Activated CD8-positive, alpha-beta memory T cell treated with anti-CD3 and anti-CD28 coated beads for 1 hour (primary cell): ENCODE data around the gene MRTFA.

Experiments
- DNase-seq, 2 donors: peaks; one replicate each; pipeline ENCODE4 v3.0.0-alpha.2; 2020; ENCODE audit warnings: low read depth in 1 of 2; ENCODE audit errors: extremely low read depth in 1 of 2

Gene MRTFA

DNA sequence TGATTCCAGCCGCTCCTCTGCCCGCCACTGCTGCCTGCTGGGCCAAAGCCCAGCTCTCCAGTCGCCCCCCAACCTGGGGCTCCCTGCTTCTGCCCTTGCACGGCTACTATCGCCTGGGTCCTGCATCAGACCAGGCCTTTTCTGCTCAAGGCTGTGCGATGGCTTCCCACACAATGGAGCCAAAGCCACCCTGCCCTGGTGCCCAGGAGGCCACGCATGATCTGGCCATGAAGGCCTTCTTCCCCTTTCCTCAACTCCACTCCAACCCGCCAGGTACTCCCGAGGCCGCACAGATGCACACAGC, 220.3 kb downstream of the MRTFA start:
- DNase-seq = no peak

DNA sequence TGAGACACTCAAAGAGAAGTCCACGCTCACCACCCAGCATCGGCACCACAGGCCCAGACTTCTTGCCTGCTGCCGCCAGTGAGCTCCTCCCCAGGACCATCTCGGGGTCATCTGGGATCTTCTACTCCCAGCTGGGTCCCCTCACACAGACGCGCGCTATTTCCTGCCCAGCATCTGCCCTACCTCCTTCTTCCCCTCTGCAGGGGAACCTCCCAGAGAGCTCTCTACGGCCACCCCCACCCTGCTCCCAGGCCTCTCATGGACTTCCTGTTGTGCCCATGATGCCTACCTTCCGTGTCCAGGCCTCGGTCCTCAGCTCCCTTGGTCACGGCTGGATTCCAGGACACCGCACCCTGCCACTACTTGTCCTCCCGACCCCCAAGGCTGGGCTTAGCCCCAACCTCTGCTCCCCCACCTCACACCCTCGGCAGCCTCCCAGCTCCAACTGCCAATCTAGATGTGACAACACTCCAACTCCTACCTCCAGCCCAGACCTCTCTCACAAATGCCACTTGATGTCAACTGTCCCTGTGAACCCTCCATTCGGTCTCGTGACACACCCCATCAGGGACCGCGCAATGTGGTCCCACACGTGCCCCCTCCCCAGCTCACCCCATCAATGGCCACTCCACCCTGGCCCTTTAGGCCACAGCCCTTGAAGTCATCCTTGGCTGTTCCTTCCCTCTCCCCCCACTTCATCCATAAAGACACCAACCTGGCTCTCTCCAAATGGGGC, 220.8 kb downstream of the MRTFA start:
- DNase-seq = no peak

DNA sequence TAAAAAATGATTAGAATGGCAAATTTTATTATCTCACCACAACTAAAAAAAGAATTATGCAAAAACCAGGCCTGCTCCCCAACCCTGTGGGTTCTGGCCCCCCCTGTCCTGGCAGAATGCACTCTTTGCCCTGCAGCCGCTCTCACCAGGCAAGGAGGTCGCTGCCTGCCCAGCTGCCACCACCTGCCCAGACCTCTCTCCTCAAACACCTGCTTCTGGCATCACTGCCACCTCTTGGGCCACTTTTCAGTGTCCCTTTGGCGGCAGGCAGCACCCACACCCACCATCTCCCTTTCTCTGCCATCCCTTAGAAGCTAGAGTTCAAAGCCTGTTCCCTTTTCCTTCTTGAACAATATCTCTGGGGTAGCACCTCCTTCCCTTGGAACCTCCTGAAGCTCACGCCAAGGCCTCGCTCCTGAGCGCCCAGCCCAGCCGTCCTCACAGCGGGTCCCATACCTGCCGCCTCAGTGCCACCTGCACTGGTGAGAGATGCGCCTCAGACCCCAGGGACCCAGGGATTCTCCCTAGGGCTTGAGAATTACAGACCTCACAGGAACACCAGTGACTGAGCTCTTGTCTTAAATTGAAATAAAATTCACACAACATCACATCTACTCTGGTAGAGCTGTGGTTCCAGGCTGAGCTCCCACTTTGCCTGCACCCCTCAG, 221.5 kb downstream of the MRTFA start:
- DNase-seq = no peak

DNA sequence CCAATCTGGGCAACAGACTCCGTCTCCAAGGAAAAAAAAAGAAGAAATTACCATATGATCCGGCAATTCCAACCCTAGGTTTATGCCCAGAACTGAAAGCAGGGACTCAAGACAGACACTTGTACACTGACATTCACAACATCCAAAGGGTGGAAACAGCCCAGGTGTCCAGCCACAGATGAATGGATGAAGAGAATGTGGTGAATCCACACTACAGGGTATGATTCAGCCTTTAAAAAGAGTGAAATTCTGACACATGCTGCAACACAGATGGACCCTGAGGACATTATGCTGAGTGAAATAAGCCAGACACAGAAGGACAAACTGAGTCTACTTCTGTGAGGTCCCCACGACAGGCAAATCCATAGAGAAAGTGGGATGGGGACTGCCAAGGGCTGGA, 222.2 kb downstream of the MRTFA start:
- DNase-seq = no peak

DNA sequence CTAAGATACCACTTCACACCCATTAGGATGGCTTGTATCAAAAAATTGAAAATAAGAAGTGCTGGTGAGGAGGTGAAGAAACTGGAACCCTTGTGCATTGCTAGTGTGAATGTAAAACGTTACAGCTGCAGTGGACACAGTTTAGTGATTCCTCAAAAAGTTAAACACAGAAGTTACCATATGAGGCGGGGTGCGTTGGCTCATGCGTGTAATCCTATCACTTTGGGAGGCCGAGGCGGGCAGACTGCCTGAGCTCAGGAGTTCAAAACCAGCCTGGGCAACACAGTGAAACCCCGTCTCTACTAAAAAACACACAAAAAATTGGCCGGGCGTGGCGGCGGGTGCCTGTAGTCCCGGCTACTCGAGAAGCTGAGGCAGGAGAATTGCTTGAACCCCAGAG, 222.6 kb downstream of the MRTFA start:
- DNase-seq = no peak

DNA sequence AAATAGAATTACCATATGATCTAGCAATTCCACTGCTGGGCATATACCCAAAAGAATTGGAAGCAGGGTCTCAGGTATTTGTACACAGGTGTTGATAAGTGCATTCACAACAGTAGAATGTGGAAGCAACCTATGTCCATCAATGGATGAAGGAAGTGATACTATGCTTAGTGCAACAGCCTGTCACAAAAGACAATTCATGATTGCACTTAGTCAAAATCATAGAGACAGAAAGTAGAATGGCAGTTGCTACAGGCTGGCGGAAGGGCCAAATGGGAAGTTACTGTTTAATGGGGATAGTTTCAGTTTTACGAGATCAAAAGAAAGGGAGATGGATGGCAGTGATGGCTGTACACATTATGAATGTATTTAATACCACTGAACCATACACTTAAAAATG, 224.1 kb downstream of the MRTFA start:
- no peak for DNase-seq

DNA sequence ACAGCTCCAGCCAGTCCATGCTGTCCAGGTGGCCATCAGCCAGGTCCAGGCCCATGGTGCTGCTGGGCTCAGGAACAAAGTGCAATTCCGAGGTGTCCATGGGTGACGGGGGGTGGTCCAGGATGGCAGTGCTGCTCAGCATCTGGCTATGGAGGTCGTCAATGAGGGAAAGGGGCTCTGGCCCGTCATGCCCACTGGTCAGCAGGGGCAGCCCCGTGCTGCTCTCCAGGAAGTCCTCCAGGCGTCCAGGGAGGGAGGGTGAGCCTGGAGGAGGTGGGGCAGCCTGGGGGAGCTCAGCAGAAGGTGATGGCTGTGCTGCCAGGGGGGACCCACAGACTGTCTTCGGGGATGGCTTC, 225.0 kb downstream of the MRTFA start:
- no peak for DNase-seq

DNA sequence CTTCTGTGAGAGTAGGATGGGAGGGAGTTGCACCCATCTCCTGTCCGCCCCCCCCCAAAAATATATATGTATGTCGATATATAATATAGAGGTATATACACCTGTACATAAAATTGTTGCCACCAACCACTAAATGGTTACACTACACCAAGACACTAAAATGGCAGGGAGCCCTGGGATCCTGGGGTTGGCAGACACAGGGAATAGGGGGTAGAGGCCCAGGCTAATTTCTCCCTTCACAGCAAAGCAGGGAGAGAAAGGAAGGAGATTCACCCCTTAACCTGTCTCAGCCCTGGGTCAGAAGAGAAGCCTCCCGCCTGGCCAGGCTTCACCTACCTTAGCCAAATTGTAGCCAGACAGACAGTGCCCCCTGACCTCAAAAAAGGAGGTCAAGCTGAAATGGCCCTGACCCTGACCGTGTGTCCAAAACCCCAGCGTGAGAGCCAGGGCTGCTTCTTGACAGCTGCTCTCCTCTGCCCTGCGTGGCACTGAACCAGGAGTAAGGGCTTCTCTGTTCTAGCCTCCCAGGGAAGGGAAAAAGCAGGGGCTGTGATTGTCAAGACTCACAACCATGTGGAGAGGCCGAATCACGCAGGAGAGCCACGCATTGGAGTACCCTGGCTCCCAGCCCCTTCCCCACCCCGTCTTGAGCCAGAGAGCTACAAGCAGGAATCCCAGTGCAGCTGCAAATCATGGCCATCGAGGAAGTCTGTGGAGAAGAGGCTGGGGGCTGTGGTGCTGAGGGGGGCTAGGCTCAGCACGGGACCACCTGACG, 225.6 kb downstream of the MRTFA start:
- no peak for DNase-seq

DNA sequence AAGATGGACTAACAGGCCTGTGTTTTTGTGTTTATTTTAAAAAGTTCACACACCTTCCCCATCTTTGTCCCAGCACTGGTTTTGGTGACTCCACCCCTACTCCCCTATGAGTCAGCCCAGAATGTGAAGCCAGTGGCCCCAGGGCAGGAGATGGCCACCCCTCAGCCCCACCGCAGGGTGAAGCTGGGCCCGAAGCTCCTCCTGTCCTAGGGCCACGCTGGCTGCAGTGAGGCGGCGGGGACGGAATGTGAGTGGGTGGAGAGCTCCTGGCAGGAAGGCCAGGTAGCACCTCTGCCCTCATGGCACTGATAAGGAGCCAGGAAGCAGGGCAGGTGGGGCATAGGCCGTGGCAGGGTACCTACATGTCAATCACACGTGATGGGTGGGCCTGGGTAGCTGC, 226.2 kb downstream of the MRTFA start:
- DNase-seq = no peak

DNA sequence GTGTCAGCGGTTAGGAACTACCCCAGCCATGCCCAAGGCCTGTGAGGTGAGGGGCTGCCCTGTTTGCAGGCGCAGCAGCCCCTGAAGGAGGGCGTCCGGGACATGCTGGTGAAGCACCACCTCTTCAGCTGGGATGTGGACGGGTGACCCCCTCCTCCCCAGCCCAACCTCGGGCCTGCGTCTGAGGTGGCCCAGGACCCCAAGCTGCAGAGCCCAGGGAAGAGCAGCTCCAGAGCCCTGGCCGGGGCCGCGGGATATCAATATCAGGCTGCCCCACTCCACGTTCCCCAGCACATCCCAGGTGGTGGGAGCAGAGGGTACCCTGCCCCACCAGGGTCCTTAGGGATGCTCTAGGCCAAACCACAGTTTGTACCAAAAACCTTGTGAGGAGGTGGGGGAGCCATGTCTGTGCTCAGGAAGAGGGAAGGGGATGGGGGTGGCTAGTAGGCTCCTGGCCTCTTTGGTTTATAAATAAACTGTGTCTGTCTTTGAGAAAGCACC, 226.9 kb downstream of the MRTFA start:
- no peak for DNase-seq

DNA sequence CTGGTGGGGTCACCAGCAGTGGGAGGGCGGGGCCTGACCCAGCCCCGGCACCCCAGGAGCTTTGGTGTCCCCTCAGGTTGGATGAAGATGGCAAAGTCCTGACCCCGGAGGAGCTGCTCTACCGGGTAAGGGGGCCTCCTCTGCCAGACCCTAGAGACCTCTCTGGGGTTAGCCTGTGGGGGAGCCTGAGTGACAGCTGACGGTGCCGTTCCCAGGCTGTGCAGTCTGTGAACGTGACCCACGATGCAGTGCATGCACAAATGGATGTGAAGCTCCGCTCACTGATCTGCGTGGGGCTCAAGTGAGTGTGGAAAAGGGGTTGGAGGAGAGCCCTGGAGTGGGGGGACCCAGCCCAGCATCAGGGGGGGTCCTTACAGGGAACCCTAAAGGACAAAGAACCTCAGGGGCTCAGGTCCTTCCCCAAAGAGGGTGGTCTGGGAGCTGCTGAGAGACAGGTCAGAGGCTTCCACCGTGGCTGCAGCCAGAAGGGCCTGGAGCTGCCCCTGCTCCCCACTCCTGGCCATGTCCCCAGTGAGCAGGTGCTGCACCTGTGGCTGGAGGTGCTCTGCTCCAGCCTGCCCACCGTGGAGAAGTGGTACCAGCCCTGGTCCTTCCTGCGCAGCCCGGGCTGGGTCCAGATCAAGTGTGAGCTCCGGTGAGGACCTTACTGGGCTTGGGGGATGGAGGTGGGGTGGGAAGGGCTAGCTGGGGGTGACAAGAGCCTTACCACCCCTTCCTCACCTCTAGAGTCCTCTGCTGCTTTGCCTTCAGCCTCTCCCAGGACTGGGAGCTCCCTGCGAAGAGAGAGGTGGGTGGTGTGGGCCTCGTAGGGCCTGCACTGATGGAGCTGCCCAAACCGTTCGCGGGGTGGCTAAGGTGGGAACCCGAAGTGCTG, 227.6 kb downstream of the MRTFA start:
- DNase-seq = no peak

DNA sequence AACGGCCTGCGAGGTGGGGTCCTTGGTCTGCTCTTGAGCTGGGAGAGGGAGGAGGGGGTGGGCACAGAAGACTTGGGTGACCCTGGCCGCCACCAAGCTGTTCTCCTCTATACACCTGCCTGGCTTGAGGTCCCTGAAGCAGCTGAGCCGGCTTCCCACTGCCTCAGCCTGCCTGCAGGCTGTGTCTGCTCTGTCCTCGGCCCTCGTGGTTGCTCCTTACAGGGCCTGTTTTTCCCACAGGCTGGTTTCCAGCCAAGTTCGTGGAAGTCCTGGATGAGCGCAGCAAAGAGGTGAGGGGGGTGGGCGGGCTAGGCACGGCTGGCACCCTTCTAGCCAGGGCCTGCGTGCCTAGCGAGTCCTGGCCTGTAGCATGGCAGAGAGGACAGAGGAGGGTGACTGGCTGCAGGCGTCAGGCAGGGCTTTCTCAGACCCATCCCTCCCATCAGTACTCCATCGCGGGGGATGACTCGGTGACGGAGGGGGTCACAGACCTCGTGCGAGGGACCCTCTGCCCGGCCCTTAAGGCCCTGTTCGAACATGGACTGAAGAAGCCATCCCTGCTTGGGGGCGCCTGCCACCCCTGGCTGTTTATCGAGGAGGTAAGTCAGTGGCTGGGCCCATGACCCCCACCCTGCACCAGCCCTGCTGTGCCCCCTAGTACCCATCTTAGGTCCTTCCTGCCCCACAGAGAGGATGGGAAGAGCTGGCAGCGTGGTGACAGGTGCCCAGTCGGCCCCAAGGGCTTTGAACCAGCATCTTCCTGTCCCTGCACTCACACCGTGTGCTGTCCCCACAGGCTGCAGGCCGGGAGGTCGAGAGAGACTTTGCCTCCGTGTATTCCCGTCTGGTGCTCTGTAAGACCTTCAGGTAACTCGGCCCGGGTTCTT, 228.4 kb downstream of the MRTFA start:
- DNase-seq = no peak

DNA sequence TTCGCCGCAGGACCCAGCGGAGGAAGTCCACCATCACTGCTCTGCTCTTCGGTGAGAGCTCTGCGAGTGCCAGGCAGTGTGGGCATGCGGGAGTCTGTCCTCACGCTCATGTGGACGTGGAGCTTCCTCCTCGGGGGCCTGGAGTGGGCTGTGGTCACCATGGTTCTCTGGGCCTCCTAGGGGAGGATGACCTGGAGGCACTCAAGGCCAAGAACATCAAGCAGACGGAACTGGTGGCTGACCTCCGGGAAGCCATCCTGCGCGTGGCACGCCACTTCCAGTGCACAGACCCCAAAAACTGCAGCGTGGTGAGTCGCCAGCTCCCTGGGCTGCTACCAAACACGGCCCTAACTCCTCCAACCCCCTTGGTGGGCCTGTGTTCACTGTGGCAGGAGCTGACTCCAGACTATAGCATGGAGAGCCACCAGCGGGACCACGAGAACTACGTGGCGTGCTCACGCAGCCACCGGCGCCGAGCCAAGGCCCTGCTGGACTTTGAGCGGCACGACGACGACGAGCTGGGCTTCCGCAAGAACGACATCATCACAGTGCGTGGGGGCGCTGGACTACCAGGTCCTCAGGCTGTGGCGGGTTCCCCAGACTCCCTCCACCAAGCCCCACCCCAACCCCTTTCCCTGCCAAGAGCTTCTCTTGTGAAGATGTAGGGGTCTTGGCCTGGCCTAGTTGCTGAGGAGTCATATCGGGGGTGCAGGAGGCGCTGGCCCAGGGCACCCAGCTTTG, 229.3 kb downstream of the MRTFA start:
- DNase-seq = no peak

DNA sequence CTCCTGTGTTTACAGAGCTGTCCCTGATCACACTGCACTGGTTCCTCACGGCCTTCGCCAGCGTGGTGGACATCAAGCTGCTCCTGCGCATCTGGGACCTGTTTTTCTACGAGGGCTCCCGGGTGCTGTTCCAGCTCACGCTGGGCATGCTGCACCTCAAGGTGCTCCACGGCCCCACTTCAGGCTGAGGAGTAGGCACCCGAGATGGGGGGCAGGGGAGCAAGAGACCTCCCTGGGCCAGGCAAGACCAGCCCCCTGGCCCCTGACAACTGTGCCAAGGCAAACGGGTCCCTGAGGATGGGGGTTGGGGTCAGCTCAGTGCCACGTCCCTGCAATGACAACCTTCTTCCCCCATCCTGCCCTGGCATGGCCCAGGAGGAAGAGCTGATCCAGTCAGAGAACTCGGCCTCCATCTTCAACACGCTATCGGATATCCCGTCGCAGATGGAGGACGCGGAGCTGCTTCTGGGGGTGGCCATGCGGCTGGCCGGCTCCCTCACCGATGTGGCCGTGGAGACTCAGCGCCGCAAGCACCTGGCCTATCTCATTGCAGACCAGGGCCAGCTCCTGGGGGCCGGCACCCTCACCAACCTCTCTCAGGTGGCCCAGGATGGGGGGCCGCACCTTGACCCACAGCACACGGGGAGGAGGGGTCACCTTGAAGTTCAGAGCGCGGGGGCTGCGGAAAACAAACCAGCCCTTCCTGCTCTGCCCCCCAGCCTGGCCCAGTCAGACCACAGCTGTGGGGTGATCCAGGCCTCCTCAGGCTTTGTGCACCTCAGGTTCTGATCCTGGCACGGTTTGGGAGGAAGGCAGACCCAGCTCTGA, 230.2 kb downstream of the MRTFA start:
- DNase-seq = no peak

DNA sequence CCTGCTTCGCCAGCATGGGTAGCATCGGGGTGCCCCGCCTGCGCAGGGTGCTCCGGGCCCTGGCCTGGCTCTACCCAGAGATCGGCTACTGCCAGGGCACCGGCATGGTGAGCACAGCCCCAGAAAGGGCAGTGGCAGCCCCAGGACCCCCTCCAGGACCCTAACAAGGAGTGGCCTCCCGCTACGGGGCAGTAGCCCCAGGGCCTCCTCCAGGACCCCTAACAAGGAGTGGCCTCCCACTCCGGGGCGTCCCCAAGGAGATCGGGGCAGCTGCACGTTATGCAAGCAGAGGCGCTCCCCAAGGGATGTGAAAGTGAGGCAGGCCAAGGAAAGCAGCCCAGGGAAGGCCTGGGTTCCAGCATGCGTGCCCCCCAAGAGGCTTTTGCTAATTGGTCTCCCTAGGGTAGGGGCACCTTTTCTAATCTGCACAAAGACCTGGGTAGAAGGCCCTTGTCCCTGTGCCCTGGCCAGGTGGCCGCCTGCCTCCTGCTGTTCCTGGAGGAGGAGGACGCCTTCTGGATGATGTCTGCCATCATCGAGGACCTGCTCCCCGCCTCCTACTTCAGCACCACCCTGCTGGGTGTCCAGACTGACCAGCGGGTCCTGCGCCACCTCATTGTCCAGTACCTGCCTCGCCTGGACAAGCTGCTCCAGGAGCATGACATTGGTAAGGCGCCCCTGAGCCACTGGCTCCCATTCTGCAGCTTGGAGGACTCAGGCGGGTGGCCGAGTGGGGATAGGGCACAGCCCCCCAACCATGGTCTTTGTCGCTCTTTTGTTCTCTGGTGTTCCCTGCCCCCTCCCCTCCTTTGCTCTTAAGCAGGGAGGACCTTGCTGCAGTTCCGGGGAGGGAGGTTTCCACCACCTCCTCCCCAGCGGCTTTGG, 231.1 kb downstream of the MRTFA start:
- no peak for DNase-seq

DNA sequence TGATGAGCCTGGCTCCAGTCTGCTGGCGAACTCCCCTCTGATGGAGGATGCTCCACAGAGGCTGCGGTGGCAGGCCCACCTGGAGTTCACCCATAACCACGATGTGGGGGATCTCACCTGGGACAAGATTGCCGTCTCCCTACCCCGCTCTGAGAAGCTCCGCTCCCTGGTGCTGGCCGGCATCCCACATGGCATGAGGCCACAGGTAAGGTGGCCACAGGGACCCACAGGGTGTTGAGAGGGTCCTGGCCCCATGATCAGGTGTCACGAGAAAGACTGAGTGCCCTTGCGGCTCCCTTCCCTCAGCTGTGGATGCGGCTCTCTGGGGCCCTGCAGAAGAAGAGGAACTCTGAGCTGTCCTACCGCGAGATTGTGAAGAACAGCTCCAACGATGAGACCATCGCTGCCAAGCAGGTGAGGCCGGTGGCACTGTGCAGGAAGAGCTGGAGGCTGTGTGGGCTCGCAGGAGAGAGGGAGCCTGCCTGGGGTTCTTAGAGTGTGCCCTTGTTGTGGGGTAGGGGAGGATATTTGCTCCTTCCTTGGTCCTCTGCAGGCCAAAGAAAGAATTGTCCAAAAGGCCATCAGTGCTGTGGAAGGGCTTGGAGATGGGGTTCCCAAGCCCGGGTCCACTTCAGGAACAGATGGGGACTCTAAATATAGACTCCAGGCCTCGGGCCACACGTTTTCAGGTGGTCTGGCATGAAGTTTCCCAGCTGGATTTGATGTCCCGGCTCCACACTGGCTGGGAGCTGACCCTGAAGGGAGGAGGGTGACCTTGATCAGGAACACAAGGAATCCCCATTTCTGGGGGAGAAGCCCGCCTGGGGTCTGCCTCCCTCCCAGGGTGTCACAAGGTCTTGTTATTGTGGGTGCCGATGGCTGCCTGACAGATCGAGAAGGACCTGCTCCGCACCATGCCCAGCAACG, 232.0 kb downstream of the MRTFA start:
- DNase-seq = no peak
